ENCODE measurements around the gene RDH8.
"Not testable (repeated sequence)": the region's sequence is repeated elsewhere in the genome, so short reads cannot be mapped to it uniquely, and the experiment has no call there.

Gene RDH8

DNA sequence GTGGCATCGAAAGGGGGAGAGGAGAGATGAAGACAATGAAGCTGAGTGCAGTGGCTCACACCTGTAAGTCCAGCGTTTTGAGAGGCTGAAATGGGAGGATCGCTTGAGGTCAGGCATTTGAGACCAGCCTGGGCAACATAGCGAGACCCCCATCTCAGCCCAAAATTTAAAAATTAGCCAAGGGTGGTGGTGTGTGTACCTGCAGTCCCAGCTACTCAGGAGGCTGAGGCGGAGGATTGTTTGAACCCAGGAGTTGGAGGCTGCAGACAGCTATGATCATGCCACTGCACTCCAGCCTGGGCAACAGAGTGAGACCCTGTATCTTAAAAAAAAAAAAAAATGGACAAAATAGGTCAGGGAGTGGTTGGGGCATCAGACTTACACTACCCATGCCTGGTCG lies 7.6 kb downstream of the RDH8 start:
- Histone ChIP-seq H3K36me3 (ENCODE audit: control insufficient read depth, insufficient read depth, low read length) (no peaks in the 10 kb centered on the region), H3K9ac (ENCODE audit: low read depth, low read length) (no peak overlapping the region), H3K4me1 (ENCODE audit: control insufficient read depth, insufficient read depth, low read length) (no peaks in the 10 kb centered on the region), H3K4me3 (ENCODE audit: low read depth, low read length) (no peak overlapping the region), H3K27me3 (ENCODE audit: control insufficient read depth, insufficient read depth, low read length) (no peaks in the 10 kb centered on the region), H3K9me3 (ENCODE audit: control insufficient read depth, insufficient read depth, low read length) (no peaks in the 10 kb centered on the region)

DNA sequence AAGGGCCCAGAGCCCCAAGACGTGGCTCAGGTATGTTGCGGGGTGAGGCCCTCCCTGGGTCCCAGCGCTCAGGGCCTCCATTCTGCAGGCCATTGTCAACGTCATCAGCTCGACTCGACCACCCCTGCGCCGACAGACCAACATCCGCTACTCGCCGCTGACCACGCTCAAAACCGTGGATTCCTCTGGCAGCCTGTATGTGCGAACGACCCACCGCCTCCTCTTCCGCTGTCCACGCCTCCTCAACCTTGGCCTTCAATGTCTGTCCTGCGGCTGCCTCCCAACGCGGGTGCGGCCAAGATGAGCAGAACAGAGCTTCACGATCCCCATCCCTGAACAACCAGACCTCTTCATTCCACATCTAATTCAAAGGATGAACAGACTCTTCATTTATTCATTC lies 8.2 kb downstream of the RDH8 start:
- Histone ChIP-seq H3K27me3 (ENCODE audit: control insufficient read depth, insufficient read depth, low read length) (no peaks in the 10 kb centered on the region), H3K9me3 (ENCODE audit: control insufficient read depth, insufficient read depth, low read length) (no peaks in the 10 kb centered on the region), H3K4me3 (ENCODE audit: low read depth, low read length) (no peak overlapping the region), H3K9ac (ENCODE audit: low read depth, low read length) (no peak overlapping the region), H3K4me1 (ENCODE audit: control insufficient read depth, insufficient read depth, low read length) (no peaks in the 10 kb centered on the region), H3K36me3 (ENCODE audit: control insufficient read depth, insufficient read depth, low read length) (no peaks in the 10 kb centered on the region)

DNA sequence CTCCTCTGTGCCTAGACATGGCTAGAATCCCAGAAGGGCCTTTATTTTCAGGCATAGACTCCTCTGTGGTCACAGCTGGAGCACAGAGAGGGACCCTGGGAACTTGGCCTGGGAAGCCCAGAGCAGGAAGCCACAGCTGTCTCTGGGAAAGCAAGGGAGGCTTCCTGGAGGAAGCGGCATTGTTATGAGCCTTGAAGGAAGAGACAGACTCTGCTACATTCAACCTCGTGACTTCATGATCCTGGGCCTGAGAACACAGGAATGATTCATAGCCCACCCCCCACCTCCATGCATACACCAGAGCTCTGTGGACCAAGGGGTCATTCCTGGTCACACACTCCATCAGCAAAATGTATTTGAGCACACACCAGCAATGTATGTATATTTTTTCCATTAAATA lies 8.6 kb downstream of the RDH8 start:
- Histone ChIP-seq H3K9ac (ENCODE audit: low read depth, low read length) (no peak overlapping the region), H3K36me3 (ENCODE audit: control insufficient read depth, insufficient read depth, low read length) (no peaks in the 10 kb centered on the region), H3K4me1 (ENCODE audit: control insufficient read depth, insufficient read depth, low read length) (no peaks in the 10 kb centered on the region), H3K9me3 (ENCODE audit: control insufficient read depth, insufficient read depth, low read length) (no peaks in the 10 kb centered on the region), H3K4me3 (ENCODE audit: low read depth, low read length) (no peak overlapping the region), H3K27me3 (ENCODE audit: control insufficient read depth, insufficient read depth, low read length) (peaks cover 4% of the 10 kb centered on the region)

DNA sequence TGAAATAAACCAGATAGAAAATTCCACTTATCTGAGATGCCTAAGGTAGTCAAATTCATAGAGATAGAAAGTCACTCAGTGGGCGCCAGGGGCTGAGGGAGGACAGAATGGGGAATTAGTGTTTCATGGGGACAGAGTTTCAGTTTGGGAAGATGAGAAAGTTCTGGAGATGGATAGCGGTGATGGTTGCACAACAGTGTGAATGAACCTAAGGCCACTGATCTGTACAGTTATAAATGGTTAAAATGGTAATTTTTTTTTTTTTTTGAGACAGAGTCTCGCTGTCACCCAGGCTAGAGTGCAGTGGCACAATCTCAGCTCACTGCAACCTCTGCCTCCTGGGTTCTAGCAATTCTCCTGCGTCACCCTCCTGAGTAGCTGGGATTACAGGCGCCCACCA lies 9.8 kb downstream of the RDH8 start:
- not testable (repeated sequence) for H3K9ac ChIP-seq (ENCODE audit: low read depth, low read length); H3K4me1 ChIP-seq (ENCODE audit: control insufficient read depth, insufficient read depth, low read length); H3K4me3 ChIP-seq (ENCODE audit: low read depth, low read length); H3K36me3 ChIP-seq (ENCODE audit: control insufficient read depth, insufficient read depth, low read length); H3K27me3 ChIP-seq (ENCODE audit: control insufficient read depth, insufficient read depth, low read length); H3K9me3 ChIP-seq (ENCODE audit: control insufficient read depth, insufficient read depth, low read length)

DNA sequence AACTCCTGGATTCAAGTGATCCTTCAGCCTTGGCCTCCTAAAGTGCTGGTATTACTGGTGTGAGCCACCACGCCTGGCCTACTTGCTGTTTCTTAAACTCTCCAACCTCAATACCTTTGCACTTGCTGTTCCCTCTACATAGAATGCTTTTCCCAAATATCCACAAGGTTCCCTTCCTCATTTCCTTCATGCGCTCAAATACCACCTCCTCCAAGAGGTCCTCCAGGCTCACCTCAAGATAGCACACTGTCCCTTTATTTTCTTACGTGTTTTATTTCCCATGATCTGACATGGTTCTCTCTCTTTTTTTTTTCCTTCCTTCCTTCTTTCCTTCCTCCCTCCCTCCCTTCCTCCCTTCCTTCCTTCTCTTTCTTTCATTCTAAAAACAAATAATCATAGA lies 13.5 kb downstream of the RDH8 start:
- H3K9me3 ChIP-seq (ENCODE audit: control insufficient read depth, insufficient read depth, low read length), result no peaks in the 10 kb centered on the region
- no peak overlapping the region for H3K9ac ChIP-seq (ENCODE audit: low read depth, low read length)
- H3K4me1 ChIP-seq (ENCODE audit: control insufficient read depth, insufficient read depth, low read length), result no peaks in the 10 kb centered on the region
- peaks cover 9% of the 10 kb centered on the region for H3K27me3 ChIP-seq (ENCODE audit: control insufficient read depth, insufficient read depth, low read length)
- H3K36me3 ChIP-seq (ENCODE audit: control insufficient read depth, insufficient read depth, low read length), result no peaks in the 10 kb centered on the region
- H3K4me3 ChIP-seq (ENCODE audit: low read depth, low read length), result no peak overlapping the region

DNA sequence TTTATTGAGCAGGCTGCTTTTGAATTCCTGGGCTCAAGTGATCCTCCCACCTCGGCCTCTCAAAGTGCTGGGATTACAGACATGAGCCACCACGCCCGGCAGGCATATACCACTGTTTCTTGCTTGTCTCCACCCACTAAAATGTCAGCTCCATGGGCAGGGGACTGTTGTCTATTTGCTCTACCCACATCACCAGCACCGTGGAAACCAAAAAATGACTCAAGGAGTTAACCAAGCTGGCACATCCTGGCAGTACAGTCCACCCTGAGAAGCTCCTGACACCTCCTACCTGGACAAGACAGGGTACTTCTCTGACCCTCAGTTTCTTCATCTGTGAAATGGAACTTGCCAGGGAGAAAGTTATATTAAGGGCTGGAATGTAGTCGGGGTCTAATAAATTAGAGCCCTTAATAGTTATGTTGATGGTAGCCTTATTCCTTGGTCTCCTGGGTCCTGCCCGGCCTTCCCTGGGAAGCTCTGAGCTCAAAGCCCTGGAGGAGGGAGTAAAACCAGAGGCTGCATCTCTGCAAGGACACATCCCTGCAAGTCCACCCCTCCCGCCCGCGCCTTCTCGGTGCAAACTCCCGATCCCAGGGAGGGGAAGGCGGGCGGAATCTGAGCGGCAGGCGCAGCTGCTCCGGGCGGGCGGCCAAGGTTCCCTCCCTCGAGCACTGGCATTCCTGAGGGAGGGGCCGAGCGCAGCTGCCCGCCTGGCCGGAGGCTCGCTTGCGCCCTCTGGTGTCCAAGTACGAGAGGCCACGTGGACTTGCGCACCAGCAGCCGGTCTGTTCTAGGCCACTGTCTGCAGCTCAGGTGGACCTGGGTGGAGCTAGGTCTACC lies 14.1 kb downstream of the RDH8 start:
- H3K9me3 ChIP-seq (ENCODE audit: control insufficient read depth, insufficient read depth, low read length), result no peaks in the 10 kb centered on the region
- H3K9ac ChIP-seq (ENCODE audit: low read depth, low read length), result no peak overlapping the region
- H3K36me3 ChIP-seq (ENCODE audit: control insufficient read depth, insufficient read depth, low read length), result no peaks in the 10 kb centered on the region
- H3K4me3 ChIP-seq (ENCODE audit: low read depth, low read length), result peak overlapping the region; percentile 31
- peaks cover 9% of the 10 kb centered on the region for H3K27me3 ChIP-seq (ENCODE audit: control insufficient read depth, insufficient read depth, low read length)
- H3K4me1 ChIP-seq (ENCODE audit: control insufficient read depth, insufficient read depth, low read length), result no peaks in the 10 kb centered on the region

DNA sequence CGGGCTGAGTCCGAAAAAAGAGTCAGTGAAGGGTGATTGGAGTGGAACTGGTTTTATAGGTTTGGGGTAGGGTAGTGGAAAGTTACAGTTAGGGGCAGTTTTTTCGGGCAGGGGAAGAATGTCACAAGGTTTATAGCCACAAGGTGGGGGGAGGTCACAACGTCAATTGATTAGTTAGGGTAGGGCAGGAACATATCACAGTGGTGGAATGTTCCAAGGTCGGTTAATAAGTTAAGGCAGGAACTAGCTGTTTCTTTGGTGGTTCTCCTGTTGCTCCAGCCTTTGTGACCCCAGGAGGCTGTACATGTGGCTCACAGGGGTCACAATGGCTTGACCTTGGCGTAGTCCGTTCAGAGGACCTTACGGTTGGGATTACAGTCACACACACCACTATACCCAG lies 20.3 kb downstream of the RDH8 start:
- Histone ChIP-seq H3K36me3 (ENCODE audit: control insufficient read depth, insufficient read depth, low read length) (no peaks in the 10 kb centered on the region), H3K4me3 (ENCODE audit: low read depth, low read length) (no peak overlapping the region), H3K27me3 (ENCODE audit: control insufficient read depth, insufficient read depth, low read length) (peaks cover 3% of the 10 kb centered on the region), H3K9ac (ENCODE audit: low read depth, low read length) (no peak overlapping the region), H3K9me3 (ENCODE audit: control insufficient read depth, insufficient read depth, low read length) (no peaks in the 10 kb centered on the region), H3K4me1 (ENCODE audit: control insufficient read depth, insufficient read depth, low read length) (no peaks in the 10 kb centered on the region)

DNA sequence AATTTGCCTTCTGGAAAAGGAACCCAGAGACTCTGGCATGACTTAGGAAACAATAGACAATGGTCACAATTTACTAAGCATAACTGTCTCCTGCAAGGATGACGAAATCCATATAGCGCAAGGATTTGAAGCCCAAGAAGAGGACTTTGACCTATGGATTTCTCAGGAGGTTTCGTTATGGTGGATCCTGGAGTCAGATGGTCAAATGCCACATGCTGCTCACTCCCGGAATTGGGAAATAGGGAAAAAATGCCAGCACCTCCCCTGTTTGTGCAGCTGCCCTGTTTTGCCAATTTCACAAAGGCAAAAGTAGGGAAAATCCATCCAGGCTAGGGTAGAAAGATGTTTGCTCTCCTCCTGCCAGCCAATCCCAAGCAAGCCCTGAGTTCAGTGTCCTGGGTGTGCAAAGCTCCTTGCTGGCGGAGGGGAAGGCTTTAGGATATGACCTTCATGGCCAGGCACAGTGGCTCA lies 23.4 kb downstream of the RDH8 start:
- Histone ChIP-seq H3K27me3 (ENCODE audit: control insufficient read depth, insufficient read depth, low read length) (peaks cover 12% of the 10 kb centered on the region), H3K4me3 (ENCODE audit: low read depth, low read length) (no peak overlapping the region), H3K9ac (ENCODE audit: low read depth, low read length) (no peak overlapping the region)

DNA sequence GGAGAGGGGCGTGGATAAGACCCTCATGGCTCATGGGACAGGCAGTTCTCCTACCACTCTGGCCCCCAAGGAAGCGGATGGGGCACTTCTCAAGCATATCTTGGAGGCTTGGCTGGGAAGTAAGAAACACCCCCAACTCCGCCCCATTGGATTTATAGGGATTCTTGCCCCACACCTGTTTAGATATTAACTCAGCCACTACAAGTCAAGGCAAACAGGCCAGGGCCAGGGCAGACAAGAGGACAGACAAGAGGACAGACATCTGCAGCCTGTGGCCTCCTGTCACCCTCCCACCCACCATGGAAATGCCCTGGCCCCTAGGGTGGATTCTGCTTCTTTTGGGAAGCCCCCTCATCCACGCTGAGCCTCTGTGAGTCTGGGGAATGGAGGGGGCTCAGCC lies 24.1 kb downstream of the RDH8 start:
- Histone ChIP-seq H3K27me3 (ENCODE audit: control insufficient read depth, insufficient read depth, low read length) (peaks cover 12% of the 10 kb centered on the region), H3K4me1 (ENCODE audit: control insufficient read depth, insufficient read depth, low read length) (no peaks in the 10 kb centered on the region), H3K9ac (ENCODE audit: low read depth, low read length) (no peak overlapping the region), H3K36me3 (ENCODE audit: control insufficient read depth, insufficient read depth, low read length) (no peaks in the 10 kb centered on the region), H3K9me3 (ENCODE audit: control insufficient read depth, insufficient read depth, low read length) (no peaks in the 10 kb centered on the region), H3K4me3 (ENCODE audit: low read depth, low read length) (no peak overlapping the region)

More for the DNA sequence above, 23.4 kb downstream of the RDH8 start:
- Histone ChIP-seq H3K4me1 (ENCODE audit: control insufficient read depth, insufficient read depth, low read length) (no peaks in the 10 kb centered on the region), H3K36me3 (ENCODE audit: control insufficient read depth, insufficient read depth, low read length) (no peaks in the 10 kb centered on the region), H3K9me3 (ENCODE audit: control insufficient read depth, insufficient read depth, low read length) (no peaks in the 10 kb centered on the region)

DNA sequence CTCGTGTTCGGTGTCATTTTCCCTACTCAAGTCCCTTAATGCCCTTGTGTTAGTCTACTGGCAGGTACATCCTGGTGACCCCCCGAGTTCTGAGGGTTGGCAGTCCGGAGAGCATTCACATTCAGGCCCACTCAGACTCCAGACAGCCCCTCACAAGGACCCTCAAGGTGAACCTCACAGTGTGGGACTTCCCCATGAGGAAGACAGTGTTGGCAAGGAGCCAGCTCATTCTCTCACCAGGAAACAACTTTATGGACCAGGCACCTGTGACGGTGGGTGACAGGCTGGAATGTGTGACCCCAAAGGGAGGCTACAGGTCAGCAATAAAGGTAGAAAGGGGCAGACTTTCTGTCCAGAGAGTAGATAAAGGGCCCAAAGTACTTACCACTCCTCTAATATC lies 24.5 kb downstream of the RDH8 start:
- no peak overlapping the region for H3K9ac ChIP-seq (ENCODE audit: low read depth, low read length)
- no peaks in the 10 kb centered on the region for H3K36me3 ChIP-seq (ENCODE audit: control insufficient read depth, insufficient read depth, low read length)
- no peaks in the 10 kb centered on the region for H3K4me1 ChIP-seq (ENCODE audit: control insufficient read depth, insufficient read depth, low read length)
- H3K4me3 ChIP-seq (ENCODE audit: low read depth, low read length), result no peak overlapping the region
- H3K9me3 ChIP-seq (ENCODE audit: control insufficient read depth, insufficient read depth, low read length), result no peaks in the 10 kb centered on the region
- peaks cover 13% of the 10 kb centered on the region for H3K27me3 ChIP-seq (ENCODE audit: control insufficient read depth, insufficient read depth, low read length)

DNA sequence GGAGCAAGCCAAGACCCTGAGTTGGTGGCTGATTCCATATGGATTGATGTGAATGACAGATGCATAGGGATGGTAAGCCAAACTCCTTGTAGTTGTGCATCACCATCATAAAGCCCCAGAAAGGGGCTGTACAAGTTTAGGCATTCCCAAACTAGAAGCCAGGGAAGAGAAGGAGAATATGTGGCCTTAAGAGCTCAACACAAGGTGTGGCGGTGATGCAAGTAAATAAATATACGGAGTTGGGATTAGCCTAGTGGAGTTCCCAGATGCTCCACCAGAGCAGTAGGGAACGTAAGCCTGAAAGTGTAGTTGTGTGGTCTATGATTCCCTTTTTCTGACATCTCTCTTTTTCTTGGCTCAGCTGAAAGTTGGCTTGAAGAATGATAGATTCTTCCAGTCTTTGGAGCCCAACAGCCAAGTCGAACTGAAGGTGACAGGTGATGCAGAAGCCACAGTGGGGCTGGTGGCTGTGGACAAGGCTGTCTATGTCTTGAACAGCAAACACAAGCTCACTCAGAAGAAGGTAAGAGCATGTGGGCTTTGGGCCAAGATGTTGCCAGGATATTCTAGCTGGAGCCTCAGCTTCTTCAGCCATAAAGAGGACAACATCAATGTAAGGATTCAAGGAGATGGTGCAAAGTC lies 30.1 kb downstream of the RDH8 start:
- Histone ChIP-seq H3K9me3 (ENCODE audit: control insufficient read depth, insufficient read depth, low read length) (no peaks in the 10 kb centered on the region), H3K4me3 (ENCODE audit: low read depth, low read length) (no peak overlapping the region), H3K36me3 (ENCODE audit: control insufficient read depth, insufficient read depth, low read length) (no peaks in the 10 kb centered on the region), H3K27me3 (ENCODE audit: control insufficient read depth, insufficient read depth, low read length) (peaks cover 32% of the 10 kb centered on the region), H3K9ac (ENCODE audit: low read depth, low read length) (no peak overlapping the region), H3K4me1 (ENCODE audit: control insufficient read depth, insufficient read depth, low read length) (no peaks in the 10 kb centered on the region)

DNA sequence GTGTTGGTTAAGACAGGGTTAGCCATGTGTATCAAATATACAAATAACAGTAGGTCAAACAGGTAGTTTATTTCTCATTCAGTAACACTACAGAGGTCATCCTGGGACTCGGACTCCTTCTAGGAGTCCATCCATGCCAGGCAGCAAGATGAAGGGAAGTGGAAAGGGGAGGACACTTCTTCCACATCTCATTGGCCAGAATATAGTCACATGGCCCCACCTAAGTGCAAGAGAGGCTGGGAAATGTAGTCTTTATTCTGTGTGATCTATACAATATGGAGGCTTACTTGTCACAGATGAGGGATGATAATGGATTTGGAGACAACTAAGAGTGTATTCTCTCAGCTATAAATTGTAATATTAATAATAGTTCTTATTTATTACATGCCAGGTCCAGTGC lies 31.1 kb downstream of the RDH8 start:
- Histone ChIP-seq H3K36me3 (ENCODE audit: control insufficient read depth, insufficient read depth, low read length) (no peaks in the 10 kb centered on the region), H3K9ac (ENCODE audit: low read depth, low read length) (no peak overlapping the region), H3K4me3 (ENCODE audit: low read depth, low read length) (no peak overlapping the region), H3K27me3 (ENCODE audit: control insufficient read depth, insufficient read depth, low read length) (peaks cover 26% of the 10 kb centered on the region), H3K9me3 (ENCODE audit: control insufficient read depth, insufficient read depth, low read length) (no peaks in the 10 kb centered on the region), H3K4me1 (ENCODE audit: control insufficient read depth, insufficient read depth, low read length) (no peaks in the 10 kb centered on the region)
